Activated CD4-positive, alpha-beta T cell treated with anti-CD3 and anti-CD28 coated beads for 36 hours (primary cell): ENCODE data around the gene HERPUD1. TPM values are rescaled to one million over a fixed set of nuclear protein-coding genes. Genes with fewer than 3 reads are reported as not detected.
A peak's percentile ranks its signal among the peaks of the same experiment; 100 is the strongest.

ENCODE experiments used
- ATAC-seq: fragments of 200-7000 bp; cut with Tn5 transposase; one replicate; pipeline ENCODE4 v1.10.0; 2021; ENCODE audit warnings: mild to moderate bottlenecking, moderate library complexity
- CTCF ChIA-PET: fragments of 350-600 bp; sonication (Branson Sonifier 250); formaldehyde crosslinking; loops from one replicate; lab custom pipeline; 2021; ENCODE audit warnings: antibody characterized with exemption; lab: Charles Lee
- POLR2A ChIA-PET: fragments of 350-600 bp; sonication (Branson Sonifier 250); formaldehyde crosslinking; loops from one replicate; lab custom pipeline; 2021; ENCODE audit warnings: antibody characterized with exemption, inconsistent platforms; lab: Charles Lee
- DNase-seq: peaks from one replicate; pipeline ENCODE4 v3.0.0-alpha.2; 2020
- H3K27ac Mint-ChIP-seq: one replicate; pipeline ENCODE4 v1.8.0; 2021; ENCODE audit warnings: mixed read lengths
- H3K27me3 Mint-ChIP-seq: one replicate; pipeline ENCODE4 v1.8.0; 2021; ENCODE audit warnings: mixed read lengths
- H3K36me3 Mint-ChIP-seq: one replicate; pipeline ENCODE4 v1.8.0; 2021; ENCODE audit warnings: low read depth, mixed read lengths
- H3K4me1 Mint-ChIP-seq: one replicate; pipeline ENCODE4 v1.8.0; 2021; ENCODE audit warnings: mixed read lengths
- H3K4me3 Mint-ChIP-seq: one replicate; pipeline ENCODE4 v1.8.0; 2021; ENCODE audit warnings: mild to moderate bottlenecking, moderate library complexity, mixed read lengths
- H3K9me3 Mint-ChIP-seq: one replicate; pipeline ENCODE4 v1.8.0; 2021; ENCODE audit warnings: low read depth, mixed read lengths
- intact Hi-C, 2 experiments: fragments of 100-400 bp; cut with DNase I in 1 of 2; cut with micrococcal nuclease in 1 of 2; formaldehyde crosslinking; loops; one replicate each; pipeline versions ENCODE4 v1.14.2 to v1.15.1; 2022 to 2024; cut with DNase I, micrococcal nuclease
- total RNA-seq, 2 experiments: library from RNA; stranded (reverse); gene quantifications; one replicate each; pipeline ENCODE4 v1.2.3, GENCODE V29; 2021

Gene HERPUD1
- total RNA-seq, 2 experiments from 2014 or later, result 136 to 195 TPM

- no peaks in the 10 kb centered on the region for H3K9me3 Mint-ChIP-seq
- H3K36me3 Mint-ChIP-seq, result no peaks in the 10 kb centered on the region
- no peaks in the 10 kb centered on the region for H3K27me3 Mint-ChIP-seq
- ChIA-PET POLR2A (interaction anchor here (0.7 to 2.3 kb wide), 4 partner anchors 20 to 97 kb away, joined by 3 to 14 read pairs (median 4); partner anchors contain the start of gene HERPUD1), CTCF (interaction anchor here (0.6 to 1.1 kb wide), 4 partner anchors 33 to 316 kb away, joined by 3 to 5 read pairs (median 4); no protein-coding TSS in a partner anchor)
- ATAC-seq, result no peak
- H3K27ac Mint-ChIP-seq, result peak overlapping the region; percentile 20
- no peak overlapping the region for H3K4me3 Mint-ChIP-seq
- intact Hi-C loops, result no loop called here
- H3K4me1 Mint-ChIP-seq, result peaks cover 38% of the 10 kb centered on the region
- DNase-seq, result no peak
These were observed 20.0 kb upstream of the HERPUD1 start for GRCh38 chr16:56911771-56912571.

- no peaks in the 10 kb centered on the region for H3K27me3 Mint-ChIP-seq
- no peak overlapping the region for H3K27ac Mint-ChIP-seq
- ATAC-seq, result no peak
- POLR2A ChIA-PET, result interaction anchor here (0.9 kb wide), 1 partner anchor 19 kb away, joined by 3 read pairs; no protein-coding TSS in a partner anchor
- intact Hi-C loops, result no loop called here
- H3K4me1 Mint-ChIP-seq, result peaks cover 46% of the 10 kb centered on the region
- CTCF ChIA-PET, result interaction anchor here (0.6 kb wide), 1 partner anchor 824 kb away, joined by 3 read pairs; no protein-coding TSS in a partner anchor
- H3K4me3 Mint-ChIP-seq, result no peak overlapping the region
- no peaks in the 10 kb centered on the region for H3K9me3 Mint-ChIP-seq
- no peaks in the 10 kb centered on the region for H3K36me3 Mint-ChIP-seq
- DNase-seq, result no peak
These were observed 18.9 kb upstream of the HERPUD1 start for GRCh38 chr16:56912746-56913708.

GRCh38 chr16:56914896-56915295, 17.0 kb upstream of the HERPUD1 start:
- no peak overlapping the region for H3K27ac Mint-ChIP-seq
- intact Hi-C loops, result no loop called here
- no peak for ATAC-seq
- POLR2A ChIA-PET, result no interaction called here
- CTCF ChIA-PET, result interaction anchor here (0.6 to 1.4 kb wide), 4 partner anchors 36 to 49 kb away, joined by 3 to 4 read pairs (median 3); no protein-coding TSS in a partner anchor
- no peaks in the 10 kb centered on the region for H3K36me3 Mint-ChIP-seq
- DNase-seq, result no peak
- no peak overlapping the region for H3K4me3 Mint-ChIP-seq
- H3K9me3 Mint-ChIP-seq, result no peaks in the 10 kb centered on the region
- H3K4me1 Mint-ChIP-seq, result peaks cover 58% of the 10 kb centered on the region
- no peaks in the 10 kb centered on the region for H3K27me3 Mint-ChIP-seq

- no peaks in the 10 kb centered on the region for H3K9me3 Mint-ChIP-seq
- intact Hi-C loops, result no loop called here
- H3K27ac Mint-ChIP-seq, result peak overlapping the region; percentile 30
- DNase-seq (no peak), ATAC-seq (no peak)
- ChIA-PET CTCF (interaction anchor here (1.3 to 1.4 kb wide), 3 partner anchors 35 to 48 kb away, joined by 3 to 4 read pairs (median 3); no protein-coding TSS in a partner anchor), POLR2A (no interaction called here)
- no peak overlapping the region for H3K4me3 Mint-ChIP-seq
- peaks cover 51% of the 10 kb centered on the region for H3K4me1 Mint-ChIP-seq
- H3K27me3 Mint-ChIP-seq, result no peaks in the 10 kb centered on the region
- H3K36me3 Mint-ChIP-seq, result no peaks in the 10 kb centered on the region
These were observed 16.4 kb upstream of the HERPUD1 start for GRCh38 chr16:56915336-56916119.

- Mint-ChIP-seq H3K9me3 (no peaks in the 10 kb centered on the region), H3K27ac (peak overlapping the region; percentile 85), H3K36me3 (no peaks in the 10 kb centered on the region), H3K4me1 (peaks cover 39% of the 10 kb centered on the region), H3K4me3 (no peak overlapping the region), H3K27me3 (no peaks in the 10 kb centered on the region)
- peak; percentile 82 for ATAC-seq
- ChIA-PET POLR2A (interaction anchor here (0.7 to 1.3 kb wide), 3 partner anchors 15 to 28 kb away, joined by 3 to 7 read pairs (median 4); no protein-coding TSS in a partner anchor), CTCF (interaction anchor here (0.5 kb wide), 1 partner anchor 13 kb away, joined by 3 read pairs; no protein-coding TSS in a partner anchor)
- peak; percentile 51 for DNase-seq
- intact Hi-C loops, result no loop called here
These were observed 15.2 kb upstream of the HERPUD1 start for GRCh38 chr16:56916571-56917403.

GRCh38 chr16:56918467-56919012, 13.4 kb upstream of the HERPUD1 start:
- Mint-ChIP-seq H3K27me3 (no peaks in the 10 kb centered on the region), H3K4me1 (peaks cover 28% of the 10 kb centered on the region), H3K36me3 (no peaks in the 10 kb centered on the region), H3K4me3 (no peak overlapping the region), H3K9me3 (no peaks in the 10 kb centered on the region), H3K27ac (no peak overlapping the region)
- DNase-seq, result no peak
- no peak for ATAC-seq
- ChIA-PET CTCF (interaction anchor here (0.7 to 1.3 kb wide), 3 partner anchors 13 to 760 kb away, joined by 3 to 4 read pairs (median 4); partner anchors contain the start of gene HERPUD1), POLR2A (interaction anchor here (0.6 to 3.4 kb wide), 2 partner anchors 13 to 130 kb away, joined by 4 to 26 read pairs; partner anchors contain the start of gene HERPUD1)
- intact Hi-C loops, result no loop called here

- Mint-ChIP-seq H3K9me3 (no peaks in the 10 kb centered on the region), H3K4me1 (peaks cover 28% of the 10 kb centered on the region), H3K27me3 (no peaks in the 10 kb centered on the region), H3K36me3 (no peaks in the 10 kb centered on the region), H3K27ac (no peak overlapping the region), H3K4me3 (no peak overlapping the region)
- intact Hi-C loops, result no loop called here
- ChIA-PET CTCF (interaction anchor here (1.3 kb wide), 1 partner anchor 12 kb away, joined by 4 read pairs; the partner anchor contains the start of gene HERPUD1), POLR2A (interaction anchor here (0.6 to 3.4 kb wide), 2 partner anchors 12 to 17 kb away, joined by 4 to 26 read pairs; partner anchors contain the start of gene HERPUD1)
- ATAC-seq (no peak), DNase-seq (no peak)
These were observed 12.7 kb upstream of the HERPUD1 start for GRCh38 chr16:56919099-56919800.

- no peak overlapping the region for H3K4me3 Mint-ChIP-seq
- H3K4me1 Mint-ChIP-seq, result peaks cover 29% of the 10 kb centered on the region
- intact Hi-C loops, result no loop called here
- ATAC-seq, result no peak
- no peaks in the 10 kb centered on the region for H3K9me3 Mint-ChIP-seq
- H3K27me3 Mint-ChIP-seq, result no peaks in the 10 kb centered on the region
- ChIA-PET CTCF (no interaction called here), POLR2A (interaction anchor here (0.6 kb wide), 1 partner anchor 44 kb away, joined by 4 read pairs; no protein-coding TSS in a partner anchor)
- DNase-seq, result no peak
- H3K27ac Mint-ChIP-seq, result no peak overlapping the region
- no peaks in the 10 kb centered on the region for H3K36me3 Mint-ChIP-seq
These were observed 10.4 kb upstream of the HERPUD1 start for GRCh38 chr16:56921571-56921970.

GRCh38 chr16:56923481-56924091, 8.4 kb upstream of the HERPUD1 start:
- Mint-ChIP-seq H3K36me3 (no peaks in the 10 kb centered on the region), H3K4me3 (no peak overlapping the region), H3K27me3 (no peaks in the 10 kb centered on the region), H3K27ac (no peak overlapping the region), H3K9me3 (no peaks in the 10 kb centered on the region), H3K4me1 (peaks cover 11% of the 10 kb centered on the region)
- DNase-seq (no peak), ATAC-seq (no peak)
- CTCF ChIA-PET, result interaction anchor here (0.6 to 0.8 kb wide), 3 partner anchors 14 to 223 kb away, joined by 3 to 4 read pairs (median 3); no protein-coding TSS in a partner anchor
- POLR2A ChIA-PET, result no interaction called here
- intact Hi-C loops, result no loop called here
